ENCODE results near the gene TMEM151A.
A peak's percentile ranks its signal among the peaks of the same experiment; 100 is the strongest.

Gene TMEM151A

DNA sequence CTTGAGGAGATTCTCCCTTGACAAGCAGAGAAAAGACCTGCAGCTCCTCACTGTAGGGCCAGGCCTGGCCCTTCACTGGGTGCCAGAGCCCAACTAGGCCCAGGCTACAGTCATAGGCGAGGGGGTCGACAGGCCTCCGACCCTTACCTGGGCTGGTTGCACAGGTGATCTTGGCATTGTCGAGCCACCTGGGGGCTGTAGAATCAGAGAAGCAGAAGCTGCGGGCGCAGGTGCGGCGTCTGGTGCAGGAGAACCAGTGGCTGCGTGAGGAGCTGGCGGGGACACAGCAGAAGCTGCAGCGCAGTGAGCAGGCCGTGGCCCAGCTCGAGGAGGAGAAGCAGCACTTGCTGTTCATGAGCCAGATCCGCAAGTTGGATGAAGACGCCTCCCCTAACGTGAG lies 30.1 kb upstream of the TMEM151A start:
- Histone ChIP-seq H3K36me3 (ENCODE audit: control insufficient read depth, insufficient read depth, low read length) (peaks cover 33% of the 10 kb centered on the region), H3K4me1 (ENCODE audit: control insufficient read depth, insufficient read depth, low read length) (peaks cover 5% of the 10 kb centered on the region), H3K27me3 (ENCODE audit: control insufficient read depth, insufficient read depth, low read length) (no peaks in the 10 kb centered on the region), H3K9ac (ENCODE audit: low read depth, low read length) (no peak overlapping the region), H3K9me3 (ENCODE audit: control insufficient read depth, insufficient read depth, low read length) (no peaks in the 10 kb centered on the region), H3K4me3 (ENCODE audit: low read depth, low read length) (no peak overlapping the region)

DNA sequence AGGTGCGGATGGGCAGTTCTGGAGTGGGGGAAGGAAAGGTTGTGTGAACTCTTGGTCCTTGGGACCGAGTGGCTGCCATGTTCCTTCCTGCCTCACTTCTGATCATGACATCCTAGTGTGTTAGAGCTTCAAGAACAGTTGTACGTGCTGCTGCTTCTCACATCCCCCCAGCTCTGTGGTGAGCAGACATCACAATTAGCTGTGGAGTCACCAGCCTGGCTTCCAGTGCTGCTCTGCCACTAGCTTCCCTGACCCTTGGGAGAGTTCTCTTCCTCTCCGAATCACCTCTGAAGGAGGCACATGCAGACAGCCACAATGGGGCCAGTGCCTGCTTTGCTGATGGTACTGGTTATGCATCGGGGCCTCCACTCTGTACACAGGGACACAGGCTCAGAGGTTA lies 29.5 kb upstream of the TMEM151A start:
- H3K4me3 ChIP-seq (ENCODE audit: low read depth, low read length), result no peak overlapping the region
- H3K36me3 ChIP-seq (ENCODE audit: control insufficient read depth, insufficient read depth, low read length), result peaks cover 37% of the 10 kb centered on the region

DNA sequence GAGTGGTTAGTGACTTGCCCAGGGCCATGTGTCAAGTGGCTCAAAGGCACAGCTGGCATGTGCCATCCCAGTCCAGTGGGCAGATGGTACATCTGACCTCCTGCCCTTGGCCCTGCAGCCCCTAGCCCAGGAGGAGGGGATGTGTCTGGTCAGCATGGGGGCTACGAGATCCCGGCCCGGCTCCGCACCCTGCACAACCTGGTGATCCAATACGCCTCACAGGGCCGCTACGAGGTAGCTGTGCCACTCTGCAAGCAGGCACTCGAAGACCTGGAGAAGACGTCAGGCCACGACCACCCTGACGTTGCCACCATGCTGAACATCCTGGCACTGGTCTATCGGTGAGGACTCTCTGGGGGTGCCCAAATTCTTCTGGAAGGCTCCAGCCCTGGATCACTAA lies 29.0 kb upstream of the TMEM151A start:
- H3K4me3 ChIP-seq (ENCODE audit: low read depth, low read length), result no peak overlapping the region
- H3K36me3 ChIP-seq (ENCODE audit: control insufficient read depth, insufficient read depth, low read length), result peaks cover 37% of the 10 kb centered on the region
- H3K9ac ChIP-seq (ENCODE audit: low read depth, low read length), result no peak overlapping the region
- no peaks in the 10 kb centered on the region for H3K27me3 ChIP-seq (ENCODE audit: control insufficient read depth, insufficient read depth, low read length)
- peaks cover 3% of the 10 kb centered on the region for H3K4me1 ChIP-seq (ENCODE audit: control insufficient read depth, insufficient read depth, low read length)
- H3K9me3 ChIP-seq (ENCODE audit: control insufficient read depth, insufficient read depth, low read length), result no peaks in the 10 kb centered on the region

More for the DNA sequence above, 29.5 kb upstream of the TMEM151A start:
- H3K27me3 ChIP-seq (ENCODE audit: control insufficient read depth, insufficient read depth, low read length), result no peaks in the 10 kb centered on the region
- H3K9ac ChIP-seq (ENCODE audit: low read depth, low read length), result no peak overlapping the region
- H3K4me1 ChIP-seq (ENCODE audit: control insufficient read depth, insufficient read depth, low read length), result peaks cover 3% of the 10 kb centered on the region
- no peaks in the 10 kb centered on the region for H3K9me3 ChIP-seq (ENCODE audit: control insufficient read depth, insufficient read depth, low read length)

DNA sequence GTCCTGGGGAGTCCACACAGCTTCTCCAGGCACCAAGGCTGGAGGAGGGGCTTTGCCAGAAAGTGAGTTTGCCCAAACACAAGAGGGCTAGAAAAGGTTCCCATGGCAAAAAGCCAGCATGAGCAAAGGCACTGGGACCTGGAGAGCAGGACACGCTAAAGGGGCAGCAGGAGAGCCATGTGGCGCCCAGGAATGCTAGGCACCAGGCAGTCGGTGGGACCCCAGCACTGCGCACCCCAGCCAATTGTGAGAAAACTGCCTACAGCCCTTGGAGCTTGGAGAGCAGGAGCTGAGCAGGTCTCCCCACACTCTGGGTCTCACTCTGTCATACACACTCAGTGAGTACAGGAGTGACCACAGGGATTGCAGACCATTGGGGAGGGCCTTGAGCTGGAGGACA lies 28.5 kb upstream of the TMEM151A start:
- Histone ChIP-seq H3K9ac (ENCODE audit: low read depth, low read length) (no peak overlapping the region), H3K9me3 (ENCODE audit: control insufficient read depth, insufficient read depth, low read length) (no peaks in the 10 kb centered on the region), H3K4me3 (ENCODE audit: low read depth, low read length) (no peak overlapping the region), H3K27me3 (ENCODE audit: control insufficient read depth, insufficient read depth, low read length) (no peaks in the 10 kb centered on the region), H3K4me1 (ENCODE audit: control insufficient read depth, insufficient read depth, low read length) (peaks cover 3% of the 10 kb centered on the region), H3K36me3 (ENCODE audit: control insufficient read depth, insufficient read depth, low read length) (peaks cover 37% of the 10 kb centered on the region)

DNA sequence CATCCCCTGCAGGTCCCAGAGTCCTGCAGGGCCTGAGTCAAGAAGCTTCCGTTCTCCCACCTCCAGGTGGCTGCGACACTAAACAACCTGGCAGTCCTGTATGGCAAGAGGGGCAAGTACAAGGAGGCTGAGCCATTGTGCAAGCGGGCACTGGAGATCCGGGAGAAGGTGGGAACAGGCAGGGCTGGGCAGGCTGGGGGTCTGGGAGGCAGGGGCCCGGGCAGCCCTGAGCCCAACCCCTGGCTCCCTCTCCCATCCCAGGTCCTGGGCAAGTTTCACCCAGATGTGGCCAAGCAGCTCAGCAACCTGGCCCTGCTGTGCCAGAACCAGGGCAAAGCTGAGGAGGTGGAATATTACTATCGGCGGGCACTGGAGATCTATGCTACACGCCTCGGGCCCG lies 27.9 kb upstream of the TMEM151A start:
- peaks cover under 1% of the 10 kb centered on the region for H3K4me1 ChIP-seq (ENCODE audit: control insufficient read depth, insufficient read depth, low read length)
- peaks cover 37% of the 10 kb centered on the region for H3K36me3 ChIP-seq (ENCODE audit: control insufficient read depth, insufficient read depth, low read length)
- H3K9me3 ChIP-seq (ENCODE audit: control insufficient read depth, insufficient read depth, low read length), result no peaks in the 10 kb centered on the region
- no peak overlapping the region for H3K9ac ChIP-seq (ENCODE audit: low read depth, low read length)
- H3K27me3 ChIP-seq (ENCODE audit: control insufficient read depth, insufficient read depth, low read length), result no peaks in the 10 kb centered on the region
- H3K4me3 ChIP-seq (ENCODE audit: low read depth, low read length), result no peak overlapping the region

DNA sequence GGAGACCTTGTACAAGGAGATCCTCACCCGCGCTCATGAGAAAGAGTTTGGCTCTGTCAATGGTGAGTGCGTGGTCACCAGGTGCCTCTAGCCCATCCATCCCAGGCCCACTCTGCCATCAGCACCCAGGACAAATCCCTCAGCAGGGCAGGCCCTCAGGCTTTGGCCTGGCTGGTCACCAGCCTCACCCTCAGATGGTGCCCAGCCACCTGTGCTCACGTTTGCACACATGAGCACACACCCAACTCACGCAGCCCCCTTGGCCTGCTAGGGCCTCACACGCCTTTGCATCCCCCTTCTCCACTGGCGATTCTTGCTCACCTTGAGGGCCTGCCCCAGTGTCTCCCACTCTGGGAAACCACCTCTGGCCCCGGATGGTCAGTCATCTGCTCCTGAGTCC lies 27.3 kb upstream of the TMEM151A start:
- peaks cover 37% of the 10 kb centered on the region for H3K36me3 ChIP-seq (ENCODE audit: control insufficient read depth, insufficient read depth, low read length)
- H3K4me1 ChIP-seq (ENCODE audit: control insufficient read depth, insufficient read depth, low read length), result no peaks in the 10 kb centered on the region
- H3K9me3 ChIP-seq (ENCODE audit: control insufficient read depth, insufficient read depth, low read length), result no peaks in the 10 kb centered on the region
- H3K27me3 ChIP-seq (ENCODE audit: control insufficient read depth, insufficient read depth, low read length), result no peaks in the 10 kb centered on the region
- H3K9ac ChIP-seq (ENCODE audit: low read depth, low read length), result no peak overlapping the region
- no peak overlapping the region for H3K4me3 ChIP-seq (ENCODE audit: low read depth, low read length)

DNA sequence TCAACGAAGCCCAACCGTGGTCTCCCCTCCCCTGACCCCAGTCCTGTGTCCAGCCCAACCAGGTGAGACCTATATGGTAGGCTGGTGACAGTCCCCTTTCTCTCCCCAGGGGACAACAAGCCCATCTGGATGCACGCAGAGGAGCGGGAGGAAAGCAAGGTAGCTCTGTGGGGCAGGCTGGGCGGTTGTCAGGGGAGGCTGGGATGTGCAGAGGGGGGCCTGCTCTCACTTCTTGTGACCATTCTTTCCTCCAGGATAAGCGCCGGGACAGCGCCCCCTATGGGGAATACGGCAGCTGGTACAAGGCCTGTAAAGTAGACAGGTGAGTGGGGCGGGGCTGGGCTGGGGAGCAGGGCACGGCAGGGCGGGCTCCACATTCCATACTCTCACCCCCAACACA lies 26.8 kb upstream of the TMEM151A start:
- no peaks in the 10 kb centered on the region for H3K9me3 ChIP-seq (ENCODE audit: control insufficient read depth, insufficient read depth, low read length)
- H3K27me3 ChIP-seq (ENCODE audit: control insufficient read depth, insufficient read depth, low read length), result no peaks in the 10 kb centered on the region
- H3K4me3 ChIP-seq (ENCODE audit: low read depth, low read length), result no peak overlapping the region
- no peak overlapping the region for H3K9ac ChIP-seq (ENCODE audit: low read depth, low read length)
- no peaks in the 10 kb centered on the region for H3K4me1 ChIP-seq (ENCODE audit: control insufficient read depth, insufficient read depth, low read length)
- H3K36me3 ChIP-seq (ENCODE audit: control insufficient read depth, insufficient read depth, low read length), result peaks cover 33% of the 10 kb centered on the region

DNA sequence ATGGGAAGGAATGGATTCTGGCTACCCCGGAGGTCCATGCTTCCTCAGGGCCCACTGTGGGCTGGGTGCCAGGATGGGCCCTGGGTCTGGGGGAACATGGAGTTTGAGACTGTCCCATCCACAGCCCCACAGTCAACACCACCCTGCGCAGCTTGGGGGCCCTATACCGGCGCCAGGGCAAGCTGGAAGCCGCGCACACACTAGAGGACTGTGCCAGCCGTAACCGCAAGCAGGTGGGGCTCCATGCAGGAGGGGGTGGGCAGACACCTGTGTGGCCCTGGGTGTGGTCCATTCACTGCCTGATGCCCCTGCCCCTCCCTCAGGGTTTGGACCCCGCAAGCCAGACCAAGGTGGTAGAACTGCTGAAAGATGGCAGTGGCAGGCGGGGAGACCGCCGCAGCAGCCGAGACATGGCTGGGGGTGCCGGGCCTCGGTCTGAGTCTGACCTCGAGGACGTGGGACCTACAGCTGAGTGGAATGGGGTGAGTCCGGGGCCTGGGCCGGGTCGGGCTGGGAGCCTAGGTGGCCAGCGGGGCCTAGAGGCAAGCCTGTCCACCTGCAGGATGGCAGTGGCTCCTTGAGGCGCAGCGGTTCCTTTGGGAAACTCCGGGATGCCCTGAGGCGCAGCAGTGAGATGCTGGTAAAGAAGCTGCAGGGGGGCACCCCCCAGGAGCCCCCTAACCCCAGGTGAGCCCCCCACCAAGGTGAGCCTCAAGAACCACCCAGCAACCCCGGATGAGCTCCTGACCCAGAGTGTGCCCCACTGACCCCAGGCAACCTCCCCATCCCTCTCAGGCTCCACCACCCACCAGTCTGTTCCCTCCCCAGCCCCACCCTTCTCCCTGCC lies 25.9 kb upstream of the TMEM151A start:
- Histone ChIP-seq H3K36me3 (ENCODE audit: control insufficient read depth, insufficient read depth, low read length) (peaks cover 29% of the 10 kb centered on the region), H3K9me3 (ENCODE audit: control insufficient read depth, insufficient read depth, low read length) (no peaks in the 10 kb centered on the region), H3K27me3 (ENCODE audit: control insufficient read depth, insufficient read depth, low read length) (no peaks in the 10 kb centered on the region), H3K4me1 (ENCODE audit: control insufficient read depth, insufficient read depth, low read length) (no peaks in the 10 kb centered on the region), H3K9ac (ENCODE audit: low read depth, low read length) (no peak overlapping the region), H3K4me3 (ENCODE audit: low read depth, low read length) (no peak overlapping the region)

DNA sequence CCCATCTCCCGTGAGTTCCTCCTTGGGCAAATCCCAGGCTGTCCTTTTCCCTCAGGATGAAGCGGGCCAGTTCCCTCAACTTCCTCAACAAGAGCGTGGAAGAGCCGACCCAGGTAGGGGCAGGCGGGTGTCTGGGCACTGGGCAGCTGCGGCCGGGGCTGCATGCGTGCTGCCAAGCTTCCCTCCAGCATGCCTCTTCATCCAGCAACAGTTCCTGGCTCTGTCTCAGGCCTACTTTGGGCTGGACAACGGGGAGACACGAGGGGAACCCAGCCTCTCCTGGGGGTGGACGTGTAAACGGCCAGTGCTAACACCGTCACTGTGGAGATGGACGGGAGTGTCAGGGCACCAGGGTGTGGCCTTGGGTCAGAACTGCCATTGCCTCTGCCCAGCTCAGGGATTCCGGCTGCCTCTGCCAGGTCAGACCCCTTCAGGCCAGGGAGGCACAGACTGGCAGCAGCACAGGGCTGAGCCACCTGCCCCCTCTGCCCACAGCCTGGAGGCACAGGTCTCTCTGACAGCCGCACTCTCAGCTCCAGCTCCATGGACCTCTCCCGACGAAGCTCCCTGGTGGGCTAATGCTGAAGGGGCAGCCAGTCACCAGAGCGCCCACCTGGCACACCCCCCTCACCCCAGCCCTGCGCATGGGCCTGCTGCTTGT lies 25.2 kb upstream of the TMEM151A start:
- H3K4me3 ChIP-seq (ENCODE audit: low read depth, low read length), result peak overlapping the region; percentile 45
- H3K9ac ChIP-seq (ENCODE audit: low read depth, low read length), result no peak overlapping the region
- H3K36me3 ChIP-seq (ENCODE audit: control insufficient read depth, insufficient read depth, low read length), result peaks cover 29% of the 10 kb centered on the region

DNA sequence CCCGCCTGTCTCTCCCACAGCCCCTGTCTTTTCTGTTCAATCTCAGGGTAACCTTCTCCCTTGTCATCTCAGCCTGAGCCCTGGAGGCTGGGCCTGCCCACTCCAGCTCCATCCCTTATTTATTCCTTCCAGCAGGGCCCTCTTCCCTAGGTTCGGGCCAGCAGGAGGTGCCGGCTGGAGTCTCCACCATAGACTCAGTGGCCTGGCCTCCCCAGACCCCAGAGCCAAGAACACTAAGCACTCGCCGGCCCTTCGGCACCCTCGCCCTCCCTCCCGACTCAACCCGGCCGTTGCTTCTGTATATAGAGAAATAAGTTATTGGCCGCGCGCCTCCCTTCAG lies 24.7 kb upstream of the TMEM151A start:
- Histone ChIP-seq H3K9me3 (ENCODE audit: control insufficient read depth, insufficient read depth, low read length) (no peaks in the 10 kb centered on the region), H3K4me3 (ENCODE audit: low read depth, low read length) (peak overlapping the region; percentile 45), H3K27me3 (ENCODE audit: control insufficient read depth, insufficient read depth, low read length) (no peaks in the 10 kb centered on the region), H3K9ac (ENCODE audit: low read depth, low read length) (no peak overlapping the region), H3K4me1 (ENCODE audit: control insufficient read depth, insufficient read depth, low read length) (no peaks in the 10 kb centered on the region), H3K36me3 (ENCODE audit: control insufficient read depth, insufficient read depth, low read length) (peaks cover 28% of the 10 kb centered on the region)

More for the DNA sequence above, 25.2 kb upstream of the TMEM151A start:
- no peaks in the 10 kb centered on the region for H3K9me3 ChIP-seq (ENCODE audit: control insufficient read depth, insufficient read depth, low read length)
- no peaks in the 10 kb centered on the region for H3K4me1 ChIP-seq (ENCODE audit: control insufficient read depth, insufficient read depth, low read length)
- no peaks in the 10 kb centered on the region for H3K27me3 ChIP-seq (ENCODE audit: control insufficient read depth, insufficient read depth, low read length)

DNA sequence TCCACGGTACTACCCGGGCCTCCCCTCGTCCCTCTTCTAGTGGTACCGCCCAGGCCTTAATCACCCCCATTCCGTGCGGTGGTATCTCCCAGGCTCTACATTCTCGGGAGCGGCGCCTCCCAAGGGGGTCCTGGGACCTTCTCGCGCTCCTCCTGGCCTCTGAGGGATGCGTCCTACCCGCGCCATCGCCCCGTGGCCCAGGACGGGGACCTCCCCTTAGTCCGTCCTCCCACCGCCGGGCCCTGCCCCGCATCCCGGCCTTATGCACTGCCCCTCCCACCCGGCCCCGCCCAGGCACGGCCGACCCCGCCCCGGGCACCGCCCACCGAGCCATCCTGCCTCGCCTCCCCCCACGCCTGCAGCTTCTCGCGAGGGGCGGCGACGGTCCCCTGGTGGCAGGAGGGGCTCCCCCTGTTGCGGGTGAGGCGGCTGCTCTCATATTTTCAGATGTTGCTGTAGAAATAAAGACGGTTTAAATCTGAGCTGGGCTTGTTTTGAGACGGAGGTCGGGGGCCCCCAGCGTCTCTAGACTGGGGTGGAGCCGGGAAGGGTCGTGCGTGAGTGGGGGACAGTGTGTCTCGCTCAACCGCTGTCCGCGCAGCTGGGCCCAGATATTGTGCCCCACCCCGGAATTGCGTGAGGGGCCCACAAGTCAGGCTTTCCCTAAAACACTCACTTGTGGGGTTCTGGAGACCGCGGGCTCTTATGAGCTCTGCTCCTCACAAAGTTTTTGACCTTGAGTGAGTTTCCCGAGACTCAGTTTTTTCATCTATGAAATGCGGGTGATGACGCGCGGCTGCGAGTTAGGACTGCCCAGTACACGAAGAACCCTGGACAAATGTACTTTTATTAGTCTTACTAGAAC lies 24.1 kb upstream of the TMEM151A start:
- H3K4me3 ChIP-seq (ENCODE audit: low read depth, low read length), result peak overlapping the region; percentile 45
- H3K9ac ChIP-seq (ENCODE audit: low read depth, low read length), result peak overlapping the region; percentile 71
- no peaks in the 10 kb centered on the region for H3K4me1 ChIP-seq (ENCODE audit: control insufficient read depth, insufficient read depth, low read length)
- no peaks in the 10 kb centered on the region for H3K9me3 ChIP-seq (ENCODE audit: control insufficient read depth, insufficient read depth, low read length)
- no peaks in the 10 kb centered on the region for H3K27me3 ChIP-seq (ENCODE audit: control insufficient read depth, insufficient read depth, low read length)
- H3K36me3 ChIP-seq (ENCODE audit: control insufficient read depth, insufficient read depth, low read length), result peaks cover 27% of the 10 kb centered on the region
